Skin of body (tissue), 2 donors: Measurements from ENCODE around the gene LDB3. TPM values are rescaled to one million over a fixed set of nuclear protein-coding genes. Genes with fewer than 3 reads are reported as not detected.

ENCODE experiments used
- DNase-seq: peaks from one replicate; lab custom pipeline; 2025; lab: John Stamatoyannopoulos, UW
- total RNA-seq: library from RNA; depleted of rRNA; stranded (reverse); fragments of >200 nt; gene quantifications from one replicate; pipeline ENCODE4 v1.2.3, GENCODE V29; 2014

The LDB3 gene
- total RNA-seq, 1 donor from 2014 or later = 25.0 TPM

DNA sequence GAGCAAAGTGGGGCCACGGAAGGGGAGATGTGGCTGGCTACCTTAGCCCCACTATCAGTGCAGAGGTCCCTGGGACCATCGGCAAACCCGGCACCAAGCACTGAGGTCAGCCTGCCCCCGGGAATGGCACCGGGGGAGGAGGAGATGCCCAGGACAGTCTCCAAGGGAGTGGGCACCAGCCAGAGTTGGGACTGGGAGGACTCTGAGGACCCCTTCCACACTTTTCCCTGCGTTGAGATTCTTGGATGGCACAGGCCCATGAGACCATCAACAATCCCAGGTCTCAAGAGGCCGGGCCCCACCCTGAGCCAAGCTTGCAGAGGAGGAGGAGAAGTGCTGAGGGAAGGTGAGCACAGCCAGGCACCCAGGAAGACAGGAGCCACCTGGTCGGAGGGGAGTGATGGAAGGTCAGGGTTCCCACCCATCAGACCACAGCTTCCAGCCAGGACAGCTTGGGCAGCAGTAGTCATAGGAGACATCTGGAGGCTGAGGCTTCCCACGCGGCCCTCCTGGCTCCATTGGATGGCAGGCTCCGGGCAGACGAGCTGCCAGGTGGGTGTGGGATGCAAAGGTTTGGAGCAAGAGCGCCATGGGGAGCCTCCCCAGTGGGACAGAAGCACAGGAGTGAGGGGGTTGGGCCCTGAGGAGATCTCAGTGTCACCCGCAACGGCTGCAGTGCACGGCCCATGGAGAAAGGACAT is 16.5 kb upstream of the LDB3 start:
- no peak for DNase-seq

- DNase-seq = no peak
Observed at GRCh38 chr10:86652361-86653202, 15.7 kb upstream of the LDB3 start.

DNA sequence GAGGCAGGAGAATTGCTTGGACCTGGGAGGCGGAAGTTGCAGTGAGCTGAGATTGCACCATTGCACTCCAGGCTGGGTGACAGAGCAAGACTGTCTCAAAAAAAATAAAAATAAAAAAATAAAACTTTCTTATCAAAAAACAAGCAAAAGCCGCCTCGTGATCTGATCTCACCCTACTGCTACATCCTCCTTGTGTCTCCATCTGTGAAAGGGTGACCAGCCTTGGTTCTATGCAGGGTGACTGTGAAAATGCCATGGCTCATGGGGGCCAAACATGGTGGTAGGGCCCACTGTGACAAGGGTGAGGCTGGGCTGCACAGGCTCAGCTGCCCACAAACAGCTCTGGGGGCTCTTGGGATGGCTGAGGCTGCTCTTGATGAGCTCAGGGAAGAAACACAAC is 14.9 kb upstream of the LDB3 start:
- DNase-seq = no peak

GRCh38 chr10:86653987-86654386 is 14.3 kb upstream of the LDB3 start:
- no peak for DNase-seq

DNA sequence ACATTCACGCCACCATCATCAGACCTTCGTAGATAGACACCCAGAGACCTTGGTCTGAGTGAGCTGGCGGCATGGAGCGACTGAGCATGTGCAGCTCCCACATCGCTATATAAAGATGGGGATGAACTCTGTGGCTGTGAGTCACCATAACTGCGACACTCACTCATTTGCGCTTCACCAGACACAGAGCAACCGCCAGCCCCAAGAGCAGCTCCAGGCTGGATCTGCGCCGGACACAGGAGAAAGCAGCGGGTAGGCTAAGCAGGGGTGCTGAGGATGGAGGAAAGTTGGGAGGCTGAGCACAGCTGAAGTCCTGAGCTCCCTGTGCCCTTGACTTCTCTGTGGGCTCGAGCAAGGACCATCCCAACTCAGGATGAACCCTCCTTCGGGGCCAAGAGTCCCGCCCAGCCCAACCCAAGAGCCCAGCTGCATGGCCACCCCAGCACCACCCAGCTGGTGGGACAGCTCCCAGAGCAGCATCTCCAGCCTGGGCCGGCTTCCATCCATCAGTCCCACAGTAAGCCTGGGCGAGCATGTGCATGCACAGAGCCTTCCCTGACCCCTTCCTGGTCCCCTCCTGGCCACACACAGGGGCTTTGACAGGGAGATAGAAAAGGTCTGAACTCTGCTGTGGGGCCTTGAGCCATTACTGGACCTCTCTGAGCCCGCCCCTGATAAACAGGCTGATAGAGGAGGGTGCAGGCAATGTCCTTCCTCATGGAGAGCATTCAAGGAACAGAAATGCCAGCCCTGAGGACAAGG is 13.7 kb upstream of the LDB3 start, which contains the start of gene OPN4:
Gene OPN4 (plus strand): TSS at position 137 of the 762 bp plus-strand sequence. CDS start 237 bp downstream, at position 374.
- DNase-seq = no peak

- no peak for DNase-seq
Observed at GRCh38 chr10:86655173-86655540, 13.2 kb upstream of the LDB3 start.

GRCh38 chr10:86655596-86655995 is 12.7 kb upstream of the LDB3 start:
- DNase-seq = no peak

GRCh38 chr10:86657011-86657395 is 11.3 kb upstream of the LDB3 start:
- no peak for DNase-seq

- no peak for DNase-seq
Observed at GRCh38 chr10:86657396-86658011, 10.8 kb upstream of the LDB3 start.

- DNase-seq = no peak
Observed at GRCh38 chr10:86658261-86658741, 10.0 kb upstream of the LDB3 start.

DNA sequence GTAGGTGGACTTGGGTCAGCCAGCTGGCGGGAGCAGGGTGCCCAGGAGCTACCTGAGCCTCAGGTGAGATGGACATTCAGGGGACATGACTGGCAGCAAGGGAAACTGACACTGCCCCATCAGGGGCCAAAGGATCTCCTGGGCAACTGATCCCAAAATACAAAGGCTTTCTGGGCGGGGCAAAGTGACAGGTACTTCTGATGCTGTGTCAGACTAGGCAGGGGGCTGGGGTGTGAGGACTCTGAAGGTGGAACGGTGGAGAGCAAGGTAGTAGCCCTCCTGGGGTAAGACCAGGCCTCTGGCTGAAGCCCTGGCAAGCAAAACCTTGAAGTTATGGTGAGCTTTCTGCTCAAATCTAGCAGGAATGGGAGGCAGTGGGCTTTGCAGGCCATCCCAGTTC is 9.6 kb upstream of the LDB3 start:
- DNase-seq = no peak

GRCh38 chr10:86659161-86659691 is 9.1 kb upstream of the LDB3 start:
- no peak for DNase-seq

DNA sequence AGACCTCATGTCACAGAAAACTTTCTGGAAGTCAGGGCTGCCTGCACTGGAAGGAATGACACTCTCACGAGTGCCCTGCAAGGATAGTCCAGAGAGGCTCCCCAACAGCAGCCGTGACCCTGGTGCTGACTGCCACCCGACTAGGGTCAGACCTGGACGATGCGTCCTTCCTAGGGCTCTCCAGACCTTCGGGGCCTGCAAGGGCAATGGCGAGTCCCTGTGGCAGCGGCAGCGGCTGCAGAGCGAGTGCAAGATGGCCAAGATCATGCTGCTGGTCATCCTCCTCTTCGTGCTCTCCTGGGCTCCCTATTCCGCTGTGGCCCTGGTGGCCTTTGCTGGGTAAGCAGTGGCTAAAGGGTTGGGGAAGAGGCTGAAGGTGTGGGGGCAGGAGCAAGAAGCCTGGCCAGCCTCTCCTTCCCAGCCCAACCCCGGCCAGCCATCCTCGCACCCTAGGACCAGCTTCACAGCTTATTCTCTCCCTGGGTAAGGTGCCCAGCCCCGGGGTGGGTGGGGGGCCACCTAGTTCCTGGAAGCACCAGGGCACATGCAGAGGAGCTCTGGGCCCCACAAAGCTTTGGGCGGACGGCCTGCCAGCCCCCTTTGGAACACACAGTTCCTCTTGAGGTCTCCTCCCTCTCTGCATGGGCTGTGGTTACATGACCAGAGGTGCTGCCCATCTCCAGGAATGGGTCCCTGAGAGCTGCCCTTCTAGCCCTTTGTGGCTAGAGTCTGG is 8.4 kb upstream of the LDB3 start:
- DNase-seq = no peak

- peak; percentile 8 for DNase-seq
Observed at GRCh38 chr10:86661161-86662025, 6.9 kb upstream of the LDB3 start.

DNA sequence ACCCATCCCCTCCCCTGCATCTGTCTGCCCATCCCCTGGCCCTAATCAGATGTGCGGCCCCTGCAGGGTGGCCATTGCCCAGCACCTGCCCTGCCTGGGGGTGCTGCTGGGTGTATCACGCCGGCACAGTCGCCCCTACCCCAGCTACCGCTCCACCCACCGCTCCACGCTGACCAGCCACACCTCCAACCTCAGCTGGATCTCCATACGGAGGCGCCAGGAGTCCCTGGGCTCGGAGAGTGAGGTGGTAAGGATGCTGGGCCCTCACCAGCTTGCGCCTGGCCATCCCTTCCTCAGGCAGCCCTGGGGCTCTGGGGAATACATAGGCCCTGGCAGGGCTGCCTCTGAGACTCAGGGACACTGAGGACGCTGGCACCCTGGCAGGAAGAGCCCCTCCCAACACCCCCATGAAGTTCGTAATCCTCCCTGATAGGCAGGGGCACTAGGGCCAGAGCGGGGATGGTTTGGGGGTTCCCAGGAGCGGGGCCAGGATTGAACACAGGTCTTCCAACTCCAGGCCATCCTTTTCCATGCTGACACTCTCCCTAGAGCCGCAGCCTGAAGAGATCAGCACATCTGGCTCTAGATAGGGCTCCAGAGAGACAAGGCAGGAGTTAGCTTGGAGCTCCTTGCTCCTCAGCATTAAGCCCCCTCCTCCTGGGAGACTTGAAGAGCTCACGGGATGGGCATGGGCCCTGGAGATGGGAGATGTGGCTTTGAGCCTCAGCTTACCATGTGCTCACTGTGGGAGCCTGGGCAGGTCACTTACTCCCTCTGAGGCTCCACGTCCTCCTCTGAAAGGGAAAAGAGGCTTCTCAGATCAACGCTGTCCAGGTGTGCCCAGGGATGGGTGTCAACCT is 5.9 kb upstream of the LDB3 start:
- DNase-seq = no peak

DNA sequence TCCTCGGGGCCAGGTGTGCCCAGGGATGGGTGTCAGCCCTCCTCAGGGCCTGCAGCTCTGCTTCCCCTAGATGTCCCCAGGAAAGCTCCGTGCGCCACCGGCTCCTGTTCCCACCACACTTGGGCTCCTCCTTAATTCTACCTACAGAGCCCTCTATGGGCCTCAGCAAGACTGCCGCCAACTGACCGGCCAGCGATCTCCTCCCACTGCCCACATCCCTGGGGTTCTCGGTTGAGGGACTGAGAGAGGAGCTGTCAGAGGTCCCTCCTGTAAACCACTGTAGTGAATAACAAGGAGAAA is 5.3 kb upstream of the LDB3 start:
- DNase-seq = no peak

DNA sequence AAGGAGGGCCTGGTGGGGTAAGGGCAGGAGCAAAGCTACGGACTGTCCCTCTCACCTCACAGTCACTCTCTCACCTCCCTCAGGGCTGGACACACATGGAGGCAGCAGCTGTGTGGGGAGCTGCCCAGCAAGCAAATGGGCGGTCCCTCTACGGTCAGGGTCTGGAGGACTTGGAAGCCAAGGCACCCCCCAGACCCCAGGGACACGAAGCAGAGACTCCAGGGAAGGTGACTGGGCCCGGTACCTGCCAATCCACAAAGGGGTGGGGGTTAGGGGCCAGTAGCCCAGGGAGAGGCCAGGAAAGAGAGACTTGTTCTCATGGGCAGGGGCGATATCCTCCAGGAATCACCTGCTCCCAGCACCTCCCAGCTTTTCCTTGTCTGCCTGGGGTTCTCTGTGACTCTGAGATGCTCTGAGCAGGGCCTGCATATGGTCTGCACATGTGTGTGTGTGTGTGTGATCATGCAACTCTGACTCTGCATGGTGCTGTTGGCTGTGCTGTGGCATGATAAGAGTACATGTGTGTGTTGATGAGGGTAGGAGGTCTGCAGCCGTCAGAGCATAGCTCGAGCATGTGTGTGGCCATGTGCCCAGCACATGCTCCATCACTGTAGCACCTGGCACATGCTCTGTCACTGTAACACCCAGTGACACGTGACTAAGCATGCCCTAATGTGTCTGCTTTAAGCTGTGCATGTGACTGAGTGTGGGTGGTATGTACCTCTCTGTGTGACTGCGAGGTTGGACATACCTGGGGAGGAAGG is 4.6 kb upstream of the LDB3 start:
- DNase-seq = peak; percentile 74
